G401.6 (cell line): ENCODE measurements around the gene SPEN.
"Not testable (repeated sequence)": the region's sequence is repeated elsewhere in the genome, so short reads cannot be mapped to it uniquely, and the experiment has no call there.

Source experiments
- FAIRE-seq: peaks from 2 replicates; lab custom pipeline; 2012; peaks lifted over from hg19 to GRCh38; lab: Jason Lieb, UNC

SPEN gene

GRCh38 chr1:15858069-15858670, 10.7 kb downstream of the SPEN start:
- FAIRE-seq = no peak

- no peak for FAIRE-seq
Measured at GRCh38 chr1:15858672-15859372, 11.3 kb downstream of the SPEN start.

- FAIRE-seq = no peak
Measured at GRCh38 chr1:15863156-15863901, 15.8 kb downstream of the SPEN start.

- no peak for FAIRE-seq
Measured at GRCh38 chr1:15866721-15867201, 19.3 kb downstream of the SPEN start.

- FAIRE-seq = no peak
Measured at GRCh38 chr1:15867288-15867687, 19.8 kb downstream of the SPEN start.

GRCh38 chr1:15869413-15869812, 21.9 kb downstream of the SPEN start:
- FAIRE-seq = no peak

- no peak for FAIRE-seq
Measured at GRCh38 chr1:15870421-15870820, 22.9 kb downstream of the SPEN start.

- no peak for FAIRE-seq
Measured at GRCh38 chr1:15874471-15874870, 27.0 kb downstream of the SPEN start.

GRCh38 chr1:15876357-15877055, 29.0 kb downstream of the SPEN start:
- FAIRE-seq = peak; percentile 33

- FAIRE-seq = no peak
Measured at GRCh38 chr1:15881961-15882360, 34.5 kb downstream of the SPEN start.

- no peak for FAIRE-seq
Measured at GRCh38 chr1:15882665-15883064, 35.2 kb downstream of the SPEN start.

GRCh38 chr1:15883326-15883725, 35.8 kb downstream of the SPEN start:
- no peak for FAIRE-seq

- no peak for FAIRE-seq
Measured at GRCh38 chr1:15884477-15884876, 37.0 kb downstream of the SPEN start.

GRCh38 chr1:15885269-15885668, 37.8 kb downstream of the SPEN start:
- peak; percentile 34 for FAIRE-seq

GRCh38 chr1:15885701-15886610, 38.4 kb downstream of the SPEN start:
- FAIRE-seq = peak; percentile 49

GRCh38 chr1:15886611-15887167, 39.2 kb downstream of the SPEN start:
- FAIRE-seq = no peak

- FAIRE-seq = not testable (repeated sequence)
Measured at GRCh38 chr1:15892857-15893599, 45.5 kb downstream of the SPEN start.

GRCh38 chr1:15895233-15895632, 47.7 kb downstream of the SPEN start:
- no peak for FAIRE-seq

GRCh38 chr1:15896841-15897610, 49.5 kb downstream of the SPEN start:
- FAIRE-seq = not testable (repeated sequence)

- no peak for FAIRE-seq
Measured at GRCh38 chr1:15899266-15899665, 51.8 kb downstream of the SPEN start.
